ENCODE data around the gene NFKBIZ. TPM values are rescaled to one million over a fixed set of nuclear protein-coding genes. Genes with fewer than 3 reads are reported as not detected.

Gene NFKBIZ
- total RNA-seq, 1 donor from 2014 or later, result 76.4 TPM

- DNase-seq (ENCODE audit: low read depth), result no peak
- Histone ChIP-seq H3K36me3 (ENCODE audit: control insufficient read depth, insufficient read depth, low read length) (no peaks in the 10 kb centered on the region), H3K4me3 (ENCODE audit: low read depth, low read length) (no peak overlapping the region), H3K27me3 (ENCODE audit: control insufficient read depth, insufficient read depth, low read length) (no peaks in the 10 kb centered on the region)
- TF ChIP-seq CTCF (IDR thresholded peaks at IDR 0.05; ENCODE audit: insufficient read depth, low read length, poor library complexity, severe bottlenecking), result no peak
These were observed 13.2 kb upstream of the NFKBIZ start for GRCh38 chr3:101836160-101836559.

GRCh38 chr3:101836652-101837598 is 12.4 kb upstream of the NFKBIZ start:
- Histone ChIP-seq H3K27me3 (ENCODE audit: control insufficient read depth, insufficient read depth, low read length) (no peaks in the 10 kb centered on the region), H3K4me3 (ENCODE audit: low read depth, low read length) (no peak overlapping the region), H3K36me3 (ENCODE audit: control insufficient read depth, insufficient read depth, low read length) (no peaks in the 10 kb centered on the region)
- TF ChIP-seq CTCF (IDR thresholded peaks at IDR 0.05; ENCODE audit: insufficient read depth, low read length, poor library complexity, severe bottlenecking), result no peak
- no peak for DNase-seq (ENCODE audit: low read depth)

GRCh38 chr3:101838691-101839090 is 10.6 kb upstream of the NFKBIZ start:
- Histone ChIP-seq H3K4me3 (ENCODE audit: low read depth, low read length) (no peak overlapping the region), H3K36me3 (ENCODE audit: control insufficient read depth, insufficient read depth, low read length) (no peaks in the 10 kb centered on the region), H3K27me3 (ENCODE audit: control insufficient read depth, insufficient read depth, low read length) (no peaks in the 10 kb centered on the region)
- no peak for TF ChIP-seq CTCF (IDR thresholded peaks at IDR 0.05; ENCODE audit: insufficient read depth, low read length, poor library complexity, severe bottlenecking)
- DNase-seq (ENCODE audit: low read depth), result no peak

GRCh38 chr3:101840066-101840465 is 9.2 kb upstream of the NFKBIZ start:
- H3K4me3 ChIP-seq (ENCODE audit: low read depth, low read length), result no peak overlapping the region
- H3K27me3 ChIP-seq (ENCODE audit: control insufficient read depth, insufficient read depth, low read length), result no peaks in the 10 kb centered on the region
- TF ChIP-seq CTCF (IDR thresholded peaks at IDR 0.05; ENCODE audit: insufficient read depth, low read length, poor library complexity, severe bottlenecking), result no peak
- no peak for DNase-seq (ENCODE audit: low read depth)
- no peaks in the 10 kb centered on the region for H3K36me3 ChIP-seq (ENCODE audit: control insufficient read depth, insufficient read depth, low read length)

- Histone ChIP-seq H3K36me3 (ENCODE audit: control insufficient read depth, insufficient read depth, low read length) (no peaks in the 10 kb centered on the region), H3K27me3 (ENCODE audit: control insufficient read depth, insufficient read depth, low read length) (no peaks in the 10 kb centered on the region), H3K4me3 (ENCODE audit: low read depth, low read length) (no peak overlapping the region)
- no peak for TF ChIP-seq CTCF (IDR thresholded peaks at IDR 0.05; ENCODE audit: insufficient read depth, low read length, poor library complexity, severe bottlenecking)
- DNase-seq (ENCODE audit: low read depth), result no peak
These were observed 6.9 kb upstream of the NFKBIZ start for GRCh38 chr3:101842245-101842934.
